ENCODE measurements around the gene SLC34A1.
"Not testable (repeated sequence)": the region's sequence is repeated elsewhere in the genome, so short reads cannot be mapped to it uniquely, and the experiment has no call there.

The SLC34A1 gene

GRCh38 chr5:177414481-177414880, 30.2 kb downstream of the SLC34A1 start:
- TF ChIP-seq CTCF (IDR thresholded peaks at IDR 0.05; ENCODE audit: low read depth, low read length, missing control alignments), result no peak
- in situ Hi-C loops (cut with HindIII; ENCODE audit: low pct_ligation_motif_present, low sequenced_read_pairs), result no loop called here
- H3K27me3 ChIP-seq (replicated peaks), result no peaks in the 10 kb centered on the region
- no peak overlapping the region for H3K4me3 ChIP-seq (ENCODE audit: low read depth, low read length)
- H3K36me3 ChIP-seq (replicated peaks), result no peaks in the 10 kb centered on the region
- H3K27ac ChIP-seq, result no peak overlapping the region
- DNase-seq, result no peak

GRCh38 chr5:177417081-177417480, 32.8 kb downstream of the SLC34A1 start:
- H3K4me3 ChIP-seq (ENCODE audit: low read depth, low read length); in situ Hi-C loops (cut with HindIII; ENCODE audit: low pct_ligation_motif_present, low sequenced_read_pairs); H3K36me3 ChIP-seq (replicated peaks); H3K27me3 ChIP-seq (replicated peaks); DNase-seq; H3K27ac ChIP-seq: not testable (repeated sequence)

- DNase-seq, result peak; percentile 17
- Histone ChIP-seq H3K27me3 (replicated peaks) (no peaks in the 10 kb centered on the region), H3K27ac (no peak overlapping the region), H3K36me3 (replicated peaks) (no peaks in the 10 kb centered on the region), H3K4me3 (ENCODE audit: low read depth, low read length) (no peak overlapping the region)
- no peak for TF ChIP-seq CTCF (IDR thresholded peaks at IDR 0.05; ENCODE audit: low read depth, low read length, missing control alignments)
- in situ Hi-C loops (cut with HindIII; ENCODE audit: low pct_ligation_motif_present, low sequenced_read_pairs), result no loop called here
Observed at GRCh38 chr5:177419046-177419445, 34.8 kb downstream of the SLC34A1 start.

- H3K36me3 ChIP-seq (replicated peaks); H3K4me3 ChIP-seq (ENCODE audit: low read depth, low read length); in situ Hi-C loops (cut with HindIII; ENCODE audit: low pct_ligation_motif_present, low sequenced_read_pairs); H3K27me3 ChIP-seq (replicated peaks); DNase-seq; H3K27ac ChIP-seq: not testable (repeated sequence)
Observed at GRCh38 chr5:177420472-177420871, 36.2 kb downstream of the SLC34A1 start.

- H3K27me3 ChIP-seq (replicated peaks), result no peaks in the 10 kb centered on the region
- in situ Hi-C loops (cut with HindIII; ENCODE audit: low pct_ligation_motif_present, low sequenced_read_pairs), result no loop called here
- DNase-seq, result no peak
- H3K36me3 ChIP-seq (replicated peaks), result no peaks in the 10 kb centered on the region
- H3K4me3 ChIP-seq (ENCODE audit: low read depth, low read length), result no peak overlapping the region
- no peak for TF ChIP-seq CTCF (IDR thresholded peaks at IDR 0.05; ENCODE audit: low read depth, low read length, missing control alignments)
- no peak overlapping the region for H3K27ac ChIP-seq
Observed at GRCh38 chr5:177421062-177421798, 37.0 kb downstream of the SLC34A1 start.

GRCh38 chr5:177423671-177424070, 39.4 kb downstream of the SLC34A1 start:
- no peak for TF ChIP-seq CTCF (IDR thresholded peaks at IDR 0.05; ENCODE audit: low read depth, low read length, missing control alignments)
- in situ Hi-C loops (cut with HindIII; ENCODE audit: low pct_ligation_motif_present, low sequenced_read_pairs), result no loop called here
- H3K27me3 ChIP-seq (replicated peaks), result no peaks in the 10 kb centered on the region
- no peak overlapping the region for H3K27ac ChIP-seq
- H3K4me3 ChIP-seq (ENCODE audit: low read depth, low read length), result no peak overlapping the region
- DNase-seq, result no peak
- no peaks in the 10 kb centered on the region for H3K36me3 ChIP-seq (replicated peaks)

Data from brain microvascular endothelial cell (primary cell).